Heart left ventricle (tissue), 13 donors: ENCODE results near the gene NKD1.

Experiments used
- CTCF ChIP-seq, 12 donors: fragments of 200-600 bp; sonication (generic) in 4 of 12; IDR thresholded peaks; one replicate each; pipeline versions ENCODE4 v1.5.0 to v1.8.0; 2018 to 2022; ENCODE audit warnings: antibody characterized with exemption in 12 of 12, mild to moderate bottlenecking in 5 of 12
- POLR2A ChIP-seq, 2 donors: fragments of 450-650 bp; IDR thresholded peaks; one replicate each; pipeline ENCODE4 v1.6.1; 2017; ENCODE audit warnings: antibody characterized with exemption in 2 of 2, mild to moderate bottlenecking in 2 of 2, moderate library complexity in 2 of 2
- donor health status: ischemic (EF 13 %, LVEDD 7.1; RV severe dilation, severe dysfunction).
- donor health status: DM: no; HTN: yes; CAD: no.
- donor health status: DM: no; HTN: no; CAD: no.
- donor health status: ischemic (EF 25% LVEDD 6.9; RV normal size, moderate dysfunction).
- donor health status: ischemic (EF 25% LVEDD 5.7; RV mildly dilated, moderate dysfunction).
- donor health status: ischemic (EF 35%, LVEDD 5.7; RV mildly dilated, moderate dysfunction).
- donor health status: nonischemic (EF 11% LVEDD 7.7; RV severe dilation, severe dysfunction).
- donor health status: DM: yes; HTN: yes; CAD: no.
- donor health status: PGD.
- donor health status: ischemic (EF 29% LVEDD 5.4; RV normal size, mild dysfunction).
- donor health status: nonischemic (EF 23%, LVEDD 6.1; RV moderate dilation, normal function).

DNA sequence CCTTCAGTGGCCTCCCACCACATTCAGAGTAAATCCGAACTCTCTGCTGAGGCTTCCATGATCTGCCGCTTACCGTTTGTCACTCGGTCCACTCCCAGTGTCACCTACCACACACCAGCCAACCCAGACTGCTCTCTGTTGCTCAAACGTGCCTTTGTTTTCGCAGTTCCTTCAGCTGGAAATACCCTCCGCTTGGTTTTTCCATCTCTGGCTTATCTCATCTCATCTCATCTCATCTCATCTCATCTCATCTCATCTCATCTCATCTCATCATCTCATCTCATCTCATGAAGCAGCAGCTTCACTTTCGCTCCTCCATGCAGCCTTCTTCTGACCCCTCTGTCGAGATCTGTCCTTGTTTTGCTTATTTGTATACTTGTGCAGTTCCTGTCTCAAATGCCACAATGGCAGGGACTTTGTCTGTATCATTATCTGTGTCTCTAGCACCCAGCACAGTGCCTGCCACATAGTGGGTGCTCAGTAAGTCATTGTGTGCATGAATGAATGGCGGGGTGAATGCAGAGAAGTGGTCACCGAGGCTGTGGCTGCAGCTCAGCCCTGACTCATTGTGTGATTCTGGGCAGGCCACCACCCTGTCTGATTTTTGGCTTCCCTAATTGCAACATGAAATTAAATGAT is 136.7 kb downstream of the NKD1 start:
- TF ChIP-seq CTCF (IDR thresholded peaks at IDR 0.05) (no peak), POLR2A (IDR thresholded peaks at IDR 0.05) (no peak)
